Endothelial cell of umbilical vein (primary cell): ENCODE measurements around the gene GFPT2. TPM values are rescaled to one million over a fixed set of nuclear protein-coding genes. Genes with fewer than 3 reads are reported as not detected.

Experiments used
- BruUV-seq: library from RNA; stranded (reverse); fragments of 400-500 nt; replicated peaks from 2 replicates; lab custom pipeline; 2021; lab: Mats Ljungman, UMichigan
- CTCF ChIA-PET: fragments of 300-600, 350-600 bp; sonication (Branson Sonifier 250); formaldehyde crosslinking; loops from one replicate; lab custom pipeline; 2021; ENCODE audit warnings: antibody characterized with exemption, inconsistent platforms; lab: Charles Lee
- POLR2A ChIA-PET: fragments of 300-600, 350-600 bp; sonication (Branson Sonifier 250); formaldehyde crosslinking; loops from one replicate; lab custom pipeline; 2021; ENCODE audit warnings: antibody characterized with exemption, inconsistent platforms; lab: Charles Lee
- DNase-seq: peaks from one replicate; pipeline ENCODE4 v3.0.0-alpha.2; 2011; ENCODE audit warnings: low read depth, low spot score
- FAIRE-seq: peaks from 2 replicates; lab custom pipeline; 2011; peaks lifted over from hg19 to GRCh38; lab: Jason Lieb, UNC
- H2AFZ ChIP-seq: 2 replicates; pipeline ENCODE4 v1.6.0; 2012; ENCODE audit warnings: low read depth, low read length, control low read depth, inconsistent platforms
- H3K27ac ChIP-seq: 2 replicates; pipeline ENCODE4 v1.5.1; 2011; ENCODE audit warnings: low read depth, mild to moderate bottlenecking, control low read depth, low read length, moderate library complexity; ENCODE audit not compliant: insufficient read depth
- H3K27me3 ChIP-seq, 2 experiments: 2 replicates each; pipeline versions ENCODE4 v1.6.0 to v1.6.1; 2011; ENCODE audit warnings: low read length in 2 of 2, mixed read lengths in 1 of 2; ENCODE audit not compliant: control insufficient read depth in 2 of 2, insufficient read depth in 2 of 2
- H3K36me3 ChIP-seq, 2 experiments: 2 replicates in 1 of 2; 3 replicates in 1 of 2; pipeline ENCODE4 v1.5.1; 2011; ENCODE audit warnings: low read length in 2 of 2, mild to moderate bottlenecking in 1 of 2, moderate library complexity in 1 of 2; ENCODE audit not compliant: control insufficient read depth in 2 of 2, insufficient read depth in 2 of 2; ENCODE audit errors: extremely low read depth in 1 of 2
- H3K4me1 ChIP-seq: 3 replicates; pipeline ENCODE4 v1.5.1; 2011; ENCODE audit warnings: mild to moderate bottlenecking, low read length; ENCODE audit not compliant: control insufficient read depth, insufficient read depth; ENCODE audit errors: extremely low read depth
- H3K4me2 ChIP-seq: 2 replicates; pipeline ENCODE4 v1.6.1; 2011; ENCODE audit warnings: low read length, control low read depth, mixed read lengths; ENCODE audit not compliant: insufficient read depth
- H3K4me3 ChIP-seq, 3 experiments: fragments of 200-600 bp in 1 of 3; sonication (generic), shearing (Covaris generic) in 1 of 3; replicated peaks in 1 of 3; 2 replicates each; pipeline ENCODE4 v1.5.1; 2011 to 2016; ENCODE audit warnings: control low read depth in 3 of 3, low read length in 3 of 3, mild to moderate bottlenecking in 2 of 3, inconsistent platforms in 1 of 3, low read depth in 1 of 3, moderate library complexity in 1 of 3; ENCODE audit not compliant: insufficient read depth in 1 of 3
- H3K79me2 ChIP-seq: 2 replicates; pipeline ENCODE4 v1.6.0; 2012; ENCODE audit warnings: low read length, inconsistent platforms; ENCODE audit not compliant: control insufficient read depth, insufficient read depth
- H3K9ac ChIP-seq: replicated peaks from 2 replicates; pipeline ENCODE3; 2011; ENCODE audit warnings: low read length, control low read depth; ENCODE audit not compliant: insufficient read depth; ENCODE audit errors: extremely low read depth
- H3K9me1 ChIP-seq: replicated peaks from 3 replicates; pipeline ENCODE4 v1.6.0; 2011; ENCODE audit warnings: mild to moderate bottlenecking, low read length; ENCODE audit not compliant: control insufficient read depth, insufficient read depth; ENCODE audit errors: extremely low read depth
- H3K9me3 ChIP-seq: replicated peaks from 2 replicates; pipeline ENCODE4 v1.5.1; 2012; ENCODE audit warnings: low read length, inconsistent platforms; ENCODE audit not compliant: control insufficient read depth, insufficient read depth
- H4K20me1 ChIP-seq: replicated peaks from 2 replicates; pipeline ENCODE3; 2011; ENCODE audit warnings: mild to moderate bottlenecking, low read length; ENCODE audit not compliant: control insufficient read depth, insufficient read depth; ENCODE audit errors: extremely low read depth
- EZH2 ChIP-seq: IDR thresholded peaks from 2 replicates; pipeline ENCODE4 v1.6.1; 2012; ENCODE audit warnings: borderline replicate concordance, low read depth, mild to moderate bottlenecking, moderate library complexity, low read length, inconsistent platforms; ENCODE audit not compliant: severe bottlenecking
- FOS ChIP-seq: IDR thresholded peaks from 2 replicates; pipeline ENCODE4 v1.6.1; 2011; ENCODE audit warnings: mild to moderate bottlenecking, low read length, moderate library complexity, borderline replicate concordance; ENCODE audit not compliant: insufficient read depth
- GATA2 ChIP-seq: IDR thresholded peaks from 2 replicates; pipeline ENCODE4 v1.7.0; 2011; ENCODE audit warnings: low read depth, mild to moderate bottlenecking, moderate library complexity, mixed read lengths, low read length; ENCODE audit not compliant: insufficient read length, insufficient read depth
- JUN ChIP-seq: IDR thresholded peaks from 2 replicates; pipeline ENCODE4 v1.6.1; 2011; ENCODE audit warnings: borderline replicate concordance, low read depth; ENCODE audit not compliant: insufficient read length, insufficient read depth
- MYC ChIP-seq: IDR thresholded peaks from one replicate; pipeline ENCODE4 v1.6.1; 2011; ENCODE audit warnings: mild to moderate bottlenecking, low read depth, low read length
- POLR2A ChIP-seq: IDR thresholded peaks from 2 replicates; pipeline ENCODE4 v1.6.1; 2012; ENCODE audit warnings: low read depth, mild to moderate bottlenecking, control low read depth, low read length
- POLR2AphosphoS5 ChIP-seq: IDR thresholded peaks from 2 replicates; pipeline ENCODE4 v1.6.1; 2012; ENCODE audit warnings: low read depth, mild to moderate bottlenecking, control low read depth, low read length, moderate library complexity; ENCODE audit not compliant: insufficient read depth
- dilution Hi-C: fragments of 300-500 bp; cut with MboI; formaldehyde crosslinking; loops from one replicate; pipeline ENCODE4 v1.15.0; 2019; ENCODE audit warnings: low sequenced_read_pairs; ENCODE audit not compliant: extremely low pct_ligation_motif_present
- intact Hi-C: fragments of 100-400 bp; cut with micrococcal nuclease; formaldehyde crosslinking; loops from one replicate; pipeline ENCODE4 v1.10.0; 2022
- polyA plus RNA-seq, 4 experiments: library from polyadenylated mRNA; depleted of rRNA in 3 of 4; stranded (reverse) in 3 of 4; unstranded in 1 of 4; fragments of >200 nt; gene quantifications; 2 replicates each; pipeline versions ENCODE4 v1.2.1 to v1.2.3, GENCODE V29; 2011 to 2012; ENCODE audit warnings: missing spikeins in 1 of 4
- total RNA-seq: library from RNA; stranded (reverse); gene quantifications from 2 replicates; pipeline ENCODE4 v1.2.3, GENCODE V29; 2021
- TF ChIP-seq, protein P1 (sequence below): IDR thresholded peaks from 2 replicates; pipeline ENCODE4 v1.6.1; 2011; ENCODE audit not compliant: insufficient read depth, insufficient read length
- TF ChIP-seq, protein P2 (sequence below), 2 donors: IDR thresholded peaks; 1 replicate in 1 of 2; 2 replicates in 1 of 2; pipeline ENCODE4 v1.5.1; 2011; ENCODE audit warnings: low read length in 2 of 2, mild to moderate bottlenecking in 2 of 2, moderate library complexity in 2 of 2, control low read depth in 1 of 2, inconsistent platforms in 1 of 2, low read depth in 1 of 2; ENCODE audit not compliant: insufficient read depth in 1 of 2; ENCODE audit errors: extremely low read depth in 1 of 2

GFPT2 gene
- total and polyA plus RNA-seq, 2 donors (not counting 3 experiments of a cell fraction or from before 2014, with no cell fraction given): 4.3 to 4.5 TPM

DNA sequence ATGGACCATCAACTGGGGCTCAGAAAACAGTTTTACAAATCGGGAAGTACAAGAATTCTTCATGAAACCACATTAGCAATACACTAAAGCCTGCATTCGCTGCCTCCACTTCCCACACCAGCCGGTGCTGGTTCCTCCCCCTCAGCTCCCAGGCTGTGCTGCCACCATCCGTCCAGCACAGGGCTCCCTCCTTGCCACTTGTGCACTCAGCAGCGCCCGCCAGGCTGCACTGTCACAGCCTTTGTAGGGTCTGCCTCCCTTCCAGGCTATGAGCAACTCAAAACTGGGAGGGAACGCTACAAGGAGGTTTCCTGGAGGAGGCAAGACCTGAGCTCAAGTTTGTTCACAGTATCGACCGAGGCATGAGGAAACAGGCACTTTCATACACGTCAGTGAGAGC is 69.0 kb downstream of the GFPT2 start:
- Histone ChIP-seq H3K9me3 (no peaks in the 10 kb centered on the region), H3K4me3 (no peak overlapping the region), H3K4me1 (no peaks in the 10 kb centered on the region), H4K20me1 (peaks cover 2% of the 10 kb centered on the region), H3K27me3 (no peaks in the 10 kb centered on the region), H3K36me3 (peaks cover 0 to 8% of the 10 kb centered on the region in 2 experiments), H3K9ac (no peak overlapping the region), H3K27ac (no peak overlapping the region), H3K9me1 (no peaks in the 10 kb centered on the region), H3K79me2 (peaks cover 27% of the 10 kb centered on the region), H3K4me2 (no peak overlapping the region), H2AFZ (no peak overlapping the region)
- no peak for FAIRE-seq
- CTCF ChIA-PET: interaction anchor here (0.8 to 2.1 kb wide), 3 partner anchors 12 to 45 kb away, joined by 3 to 5 read pairs (median 4); no protein-coding TSS in a partner anchor
- dilution Hi-C loops: no loop called here
- no TSS peak for BruUV-seq
- no peak for DNase-seq
- TF ChIP-seq, protein P1, sequence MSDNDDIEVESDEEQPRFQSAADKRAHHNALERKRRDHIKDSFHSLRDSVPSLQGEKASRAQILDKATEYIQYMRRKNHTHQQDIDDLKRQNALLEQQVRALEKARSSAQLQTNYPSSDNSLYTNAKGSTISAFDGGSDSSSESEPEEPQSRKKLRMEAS: no peak
- no peak for TF ChIP-seq GATA2
- TF ChIP-seq, protein P2, sequence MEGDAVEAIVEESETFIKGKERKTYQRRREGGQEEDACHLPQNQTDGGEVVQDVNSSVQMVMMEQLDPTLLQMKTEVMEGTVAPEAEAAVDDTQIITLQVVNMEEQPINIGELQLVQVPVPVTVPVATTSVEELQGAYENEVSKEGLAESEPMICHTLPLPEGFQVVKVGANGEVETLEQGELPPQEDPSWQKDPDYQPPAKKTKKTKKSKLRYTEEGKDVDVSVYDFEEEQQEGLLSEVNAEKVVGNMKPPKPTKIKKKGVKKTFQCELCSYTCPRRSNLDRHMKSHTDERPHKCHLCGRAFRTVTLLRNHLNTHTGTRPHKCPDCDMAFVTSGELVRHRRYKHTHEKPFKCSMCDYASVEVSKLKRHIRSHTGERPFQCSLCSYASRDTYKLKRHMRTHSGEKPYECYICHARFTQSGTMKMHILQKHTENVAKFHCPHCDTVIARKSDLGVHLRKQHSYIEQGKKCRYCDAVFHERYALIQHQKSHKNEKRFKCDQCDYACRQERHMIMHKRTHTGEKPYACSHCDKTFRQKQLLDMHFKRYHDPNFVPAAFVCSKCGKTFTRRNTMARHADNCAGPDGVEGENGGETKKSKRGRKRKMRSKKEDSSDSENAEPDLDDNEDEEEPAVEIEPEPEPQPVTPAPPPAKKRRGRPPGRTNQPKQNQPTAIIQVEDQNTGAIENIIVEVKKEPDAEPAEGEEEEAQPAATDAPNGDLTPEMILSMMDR (IDR thresholded peaks at IDR 0.05; ENCODE audit: extremely low read depth in 1 of 2, insufficient read depth in 1 of 2, low read depth in 1 of 2, low read length in 2 of 2): no peak
- no peak for TF ChIP-seq MYC
- TF ChIP-seq POLR2AphosphoS5: no peak
- TF ChIP-seq JUN: no peak
- TF ChIP-seq FOS: no peak
- TF ChIP-seq POLR2A: no peak
- TF ChIP-seq EZH2: no peak
- POLR2A ChIA-PET: no interaction called here
- intact Hi-C loops: no loop called here
